DMS79 treated with DMSO at 0.1 percent for 48 hours (cell line): Measurements from ENCODE around the gene CMA1.

ENCODE experiments used
- DNase-seq: peaks from one replicate; lab custom pipeline; 2025; lab: John Stamatoyannopoulos, UW

Gene CMA1

GRCh38 chr14:24465805-24466204, 42.3 kb downstream of the CMA1 start:
- DNase-seq, result no peak

GRCh38 chr14:24465368-24465767, 42.7 kb downstream of the CMA1 start:
- DNase-seq, result no peak

GRCh38 chr14:24463884-24464785, 43.9 kb downstream of the CMA1 start:
- DNase-seq, result peak; percentile 78

GRCh38 chr14:24463017-24463883, 44.8 kb downstream of the CMA1 start:
- DNase-seq, result no peak

- DNase-seq, result no peak
Measured at GRCh38 chr14:24461336-24461735, 46.7 kb downstream of the CMA1 start.

- peak; percentile 57 for DNase-seq
Measured at GRCh38 chr14:24459331-24459730, 48.7 kb downstream of the CMA1 start.

GRCh38 chr14:24458736-24459135, 49.3 kb downstream of the CMA1 start:
- DNase-seq, result no peak

GRCh38 chr14:24456980-24457379, 51.1 kb downstream of the CMA1 start:
- no peak for DNase-seq
